NCI-H1048 (cell line): ENCODE results near the gene ZPBP2.
"Not testable (repeated sequence)": the region's sequence is repeated elsewhere in the genome, so short reads cannot be mapped to it uniquely, and the experiment has no call there.

ENCODE experiments used
- DNase-seq: peaks from one replicate; lab custom pipeline; 2025; lab: John Stamatoyannopoulos, UW

ZPBP2 gene

DNA sequence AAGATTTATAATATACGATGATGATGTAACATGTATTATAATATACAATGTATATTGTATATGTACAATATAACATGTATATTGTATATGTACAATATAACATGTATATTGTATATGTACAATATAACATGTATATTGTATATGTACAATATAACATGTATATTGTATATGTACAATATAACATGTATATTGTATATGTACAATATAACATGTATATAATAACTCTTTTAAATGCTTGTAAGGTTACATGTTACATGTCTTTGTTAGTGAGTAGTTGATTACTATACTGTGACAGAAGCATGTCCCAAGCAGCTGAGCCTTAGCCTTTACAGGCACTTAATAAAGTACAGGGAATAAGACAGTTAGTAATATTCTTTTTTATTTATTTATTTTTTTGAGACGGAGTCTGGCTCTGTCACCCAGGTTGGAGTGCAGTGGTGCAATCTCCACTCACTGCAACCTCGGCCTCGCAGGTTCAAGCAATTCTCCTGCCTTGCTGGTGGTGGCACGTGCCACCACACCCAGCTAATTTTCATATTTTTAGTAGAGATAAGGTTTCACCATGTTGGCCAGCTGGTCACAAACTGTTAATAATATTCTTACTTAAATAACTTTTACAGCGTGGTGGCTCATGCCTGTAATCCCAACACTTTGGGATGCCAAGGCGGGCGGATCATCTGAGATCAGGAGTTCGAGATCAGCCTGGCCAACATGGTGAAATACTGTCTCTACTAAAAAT is 11.9 kb upstream of the ZPBP2 start:
- DNase-seq = not testable (repeated sequence)

DNA sequence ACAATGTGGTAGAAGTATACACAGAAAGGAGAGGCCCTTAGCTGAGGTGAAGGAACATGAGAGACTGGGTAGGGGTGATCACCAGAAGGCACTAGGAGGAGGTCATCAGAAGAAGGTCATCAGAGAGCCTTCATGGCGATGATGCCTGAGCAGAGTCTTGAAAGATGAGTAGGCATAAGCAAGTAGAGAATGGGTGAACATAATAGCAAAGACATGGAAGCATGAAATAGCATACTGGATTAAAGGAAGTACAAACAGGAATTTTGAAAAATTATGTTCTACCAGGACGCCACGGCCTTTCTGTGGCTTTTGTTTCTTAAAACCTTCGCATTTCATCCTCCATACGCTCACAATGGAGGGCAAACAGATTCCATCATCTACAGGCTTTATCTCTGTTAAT is 6.8 kb upstream of the ZPBP2 start:
- no peak for DNase-seq

DNA sequence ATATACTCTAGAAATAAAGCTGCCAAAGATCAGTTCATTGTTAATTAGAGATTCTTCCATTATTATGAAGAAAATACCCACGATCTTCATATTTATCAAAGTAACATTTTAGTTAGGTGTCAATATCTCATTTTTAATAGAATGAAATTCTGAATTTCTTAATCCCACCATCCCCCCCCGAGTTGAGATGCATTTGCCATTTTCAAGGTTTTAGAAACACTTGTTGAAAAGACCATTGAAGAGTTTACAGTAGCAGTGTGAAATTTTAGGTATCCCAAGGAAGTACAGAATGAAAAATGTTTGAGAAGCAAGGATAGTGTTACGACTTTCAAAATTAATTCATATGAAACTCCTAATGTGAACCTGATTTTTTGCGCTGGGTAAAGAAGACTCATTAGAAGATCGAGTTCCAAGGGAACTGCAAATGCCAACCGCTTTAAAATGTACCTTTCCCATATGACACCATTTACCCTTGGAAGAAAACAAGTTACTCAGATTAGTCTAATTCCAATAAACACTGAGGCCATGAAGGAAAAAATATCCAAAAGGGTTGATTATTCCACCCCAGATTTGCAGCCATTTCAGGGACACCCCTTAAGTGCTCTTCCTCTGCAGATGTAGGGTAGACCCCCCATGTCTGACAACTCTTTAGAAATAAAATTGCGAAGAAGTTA is 4.6 kb upstream of the ZPBP2 start:
- DNase-seq = no peak

DNA sequence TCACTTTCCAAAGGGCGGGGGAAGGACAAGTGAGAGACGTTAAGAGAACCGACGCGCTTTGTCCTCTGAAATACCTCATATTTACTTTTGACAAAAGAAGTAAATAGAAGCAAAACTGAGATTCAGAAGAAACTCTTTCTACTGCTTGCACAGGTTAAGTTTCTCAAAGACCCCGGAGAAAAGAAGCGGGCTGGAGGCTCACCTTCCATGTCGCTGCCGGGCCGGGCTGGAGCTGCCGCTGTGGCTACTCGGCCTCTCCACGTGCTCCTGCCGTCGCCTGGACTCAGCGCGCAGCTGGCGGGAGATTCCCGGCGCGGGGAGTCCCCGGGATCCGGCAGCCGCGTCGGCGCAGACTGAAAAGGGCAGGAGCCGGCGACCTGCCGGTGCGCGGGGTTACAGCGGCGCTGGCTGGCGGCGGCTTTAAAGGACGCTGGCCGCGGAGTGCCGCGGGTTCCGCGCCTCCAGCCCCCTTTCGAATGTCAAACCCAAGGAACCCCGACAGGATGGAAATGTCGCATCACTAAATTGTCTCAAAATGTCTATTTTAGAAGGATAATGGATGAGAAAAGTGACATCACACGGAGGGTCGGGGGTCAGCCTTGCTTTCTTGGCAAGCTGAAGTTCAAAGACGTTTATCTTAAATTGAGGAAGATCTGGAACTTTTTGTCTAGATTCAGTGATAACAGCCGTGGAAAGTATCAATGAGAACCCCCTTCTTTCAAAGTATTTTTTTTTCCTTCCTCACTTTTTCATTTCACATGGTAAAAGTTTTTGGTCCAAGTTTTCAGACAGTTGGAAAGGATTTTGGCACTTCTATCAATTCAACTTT is 3.9 kb upstream of the ZPBP2 start, which contains the start of gene IKZF3:
Gene IKZF3 (minus strand): TSS at position 395 of the 829 bp plus-strand sequence. CDS start 186 bp downstream, at position 209.
- DNase-seq = no peak

DNA sequence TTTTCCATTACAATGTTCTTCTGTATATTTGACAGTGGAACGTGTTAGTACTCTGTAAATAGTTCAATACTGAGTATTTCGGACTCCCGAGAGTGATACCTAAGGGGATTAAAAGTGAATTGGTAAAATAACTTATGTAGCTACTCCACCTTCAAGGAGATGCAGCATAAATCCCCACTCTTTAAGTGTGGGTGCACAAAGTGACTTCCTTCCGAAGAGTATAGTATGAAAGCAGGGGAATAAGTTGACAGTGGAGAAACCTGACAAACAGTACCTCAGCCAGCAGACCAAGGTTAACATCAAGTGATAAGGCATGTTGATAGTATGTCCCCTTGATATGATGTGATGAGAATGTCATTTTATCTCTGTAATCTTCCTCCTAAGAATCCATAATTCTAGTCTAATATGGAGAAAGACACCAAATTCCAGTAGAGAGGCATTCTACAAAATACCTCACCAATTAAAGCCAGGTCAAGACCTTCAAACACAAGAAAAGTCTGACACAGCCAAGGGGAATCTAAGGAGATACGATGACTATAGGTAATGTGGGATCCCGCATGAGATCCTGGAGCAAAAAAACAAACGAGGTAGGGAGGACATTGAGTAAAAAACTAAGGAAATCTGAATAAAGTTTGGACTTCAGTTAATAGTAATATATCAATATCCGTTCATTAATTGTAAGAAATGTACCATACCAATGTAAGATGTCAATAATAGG is 1.8 kb upstream of the ZPBP2 start:
- DNase-seq = no peak

DNA sequence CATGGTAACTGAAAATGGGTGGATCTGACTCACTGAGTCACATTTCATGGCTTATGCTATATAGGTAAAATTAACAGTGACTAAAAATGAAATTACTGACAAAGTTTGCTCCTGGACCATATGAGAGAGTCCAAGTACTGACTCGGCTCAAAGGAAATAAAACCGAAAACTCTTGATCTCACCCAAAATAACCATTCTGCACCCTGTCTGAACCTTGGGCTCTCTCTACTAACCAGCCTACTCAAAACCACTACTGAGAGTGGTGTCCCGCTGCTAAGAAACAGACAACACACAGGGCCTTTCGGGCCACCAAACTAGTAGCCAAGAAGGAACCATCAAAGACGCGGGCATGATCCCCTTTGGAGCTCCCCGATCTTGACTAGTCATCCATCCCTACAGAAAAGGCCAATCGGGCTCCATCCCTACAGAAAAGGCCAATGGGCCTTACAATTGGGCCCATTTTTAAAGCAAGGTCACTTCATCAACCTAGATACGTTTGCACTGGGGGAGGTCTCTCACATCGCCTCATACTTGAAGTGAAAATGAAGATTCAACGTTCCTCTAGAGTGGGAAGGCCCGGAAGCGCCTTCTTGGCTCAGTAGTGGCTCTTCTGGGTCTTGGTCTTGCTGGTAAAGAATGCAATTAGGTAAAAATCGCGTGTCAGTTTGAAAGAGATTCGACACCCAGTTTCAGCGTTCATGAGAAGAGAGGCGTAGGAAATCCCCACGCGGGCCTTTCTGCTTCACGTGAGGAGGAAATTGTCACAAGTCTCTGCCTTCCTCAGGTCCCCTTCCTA is 720 bp upstream of the ZPBP2 start:
- no peak for DNase-seq

DNA sequence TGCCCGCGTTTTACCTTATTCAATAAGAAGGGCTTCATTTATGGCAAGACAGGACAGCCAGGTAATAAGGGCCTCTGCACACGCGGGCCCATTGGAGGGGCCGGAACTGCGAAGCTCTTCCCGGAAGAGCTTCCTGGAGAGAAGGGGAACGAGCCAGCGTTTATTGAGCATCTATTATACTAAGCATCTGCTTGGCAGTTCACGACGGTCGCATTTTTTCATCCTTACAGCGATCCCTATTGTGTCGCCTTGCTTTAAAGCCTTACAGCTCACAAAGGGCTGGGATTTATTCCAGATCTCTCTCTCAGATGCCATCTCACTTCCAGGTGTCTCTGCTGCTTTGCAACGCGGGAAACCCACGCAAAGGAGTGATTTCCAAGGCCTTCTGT is 546 bp downstream of the ZPBP2 start:
- DNase-seq = no peak

DNA sequence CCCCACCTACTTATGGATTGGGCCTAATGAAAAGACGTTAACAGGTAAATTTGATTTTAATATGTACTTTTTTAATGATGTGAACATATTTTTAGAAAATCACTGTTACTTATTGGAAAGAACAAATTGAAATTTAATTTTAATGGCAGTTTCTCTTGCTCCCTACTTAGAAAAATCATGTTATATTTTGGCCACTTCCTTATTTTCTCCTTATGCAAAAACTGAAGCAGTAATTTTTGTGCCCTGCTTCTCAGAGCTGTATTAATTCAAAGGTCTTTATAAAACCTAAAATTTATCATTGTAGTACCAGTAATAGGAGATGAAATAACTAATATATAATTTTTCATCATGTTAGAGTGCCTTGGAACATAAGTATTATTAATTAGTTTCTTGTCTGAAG is 2.8 kb downstream of the ZPBP2 start:
- no peak for DNase-seq

DNA sequence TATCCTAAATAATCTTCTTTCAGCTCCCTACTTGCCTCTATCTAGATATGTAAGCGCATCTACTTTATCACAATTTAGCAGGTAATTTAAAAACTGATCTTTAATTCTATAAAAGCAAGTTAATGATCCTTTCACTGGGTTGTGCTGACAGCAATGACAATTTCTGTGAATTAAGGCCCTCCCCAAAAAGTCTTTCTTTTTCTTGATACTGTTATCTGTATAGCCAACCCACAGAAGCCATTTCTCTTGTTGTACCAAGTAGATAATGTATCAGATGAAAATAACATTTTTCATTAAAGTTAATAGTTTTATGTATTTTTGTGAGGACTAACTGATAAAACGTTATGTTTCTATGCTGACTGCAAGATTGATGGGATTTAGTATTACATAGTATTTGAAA is 3.8 kb downstream of the ZPBP2 start:
- DNase-seq = no peak

DNA sequence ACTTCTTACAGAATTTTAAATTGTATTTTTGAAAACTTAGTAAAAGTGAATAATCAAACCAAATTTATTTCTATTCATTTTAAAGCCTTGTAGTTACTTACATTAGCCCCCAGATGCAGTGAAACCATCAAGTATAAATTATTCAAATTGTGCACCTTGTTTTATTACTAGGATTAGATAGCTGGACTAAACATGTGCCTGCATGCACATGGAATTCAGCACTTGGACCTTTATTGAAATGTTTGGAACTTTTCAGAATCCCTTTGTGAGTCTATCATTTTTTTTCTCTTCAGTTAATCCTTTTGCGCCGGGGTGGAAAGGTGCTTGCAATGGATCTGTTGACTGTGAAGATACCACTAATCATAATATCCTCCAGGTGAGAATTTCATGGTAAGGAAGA is 4.7 kb downstream of the ZPBP2 start:
- no peak for DNase-seq

DNA sequence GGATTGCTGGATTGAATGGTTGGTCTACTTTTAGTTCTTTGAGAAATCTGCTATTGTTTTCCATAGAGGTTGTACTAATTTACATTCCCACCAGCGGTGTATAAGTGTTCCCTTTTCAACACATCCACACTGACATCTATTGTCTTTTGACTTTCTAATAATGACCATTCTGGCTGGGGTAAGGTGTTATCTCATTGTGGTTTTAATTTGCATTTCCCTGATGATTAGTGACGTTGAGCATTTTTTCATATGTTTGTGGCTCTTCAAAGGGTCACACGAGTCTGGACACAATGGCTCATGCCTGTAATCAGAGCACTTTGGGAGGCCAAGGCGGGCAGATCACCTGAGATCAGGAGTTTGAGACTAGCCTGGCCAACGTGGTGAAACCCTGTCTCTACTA is 18.1 kb downstream of the ZPBP2 start:
- not testable (repeated sequence) for DNase-seq

DNA sequence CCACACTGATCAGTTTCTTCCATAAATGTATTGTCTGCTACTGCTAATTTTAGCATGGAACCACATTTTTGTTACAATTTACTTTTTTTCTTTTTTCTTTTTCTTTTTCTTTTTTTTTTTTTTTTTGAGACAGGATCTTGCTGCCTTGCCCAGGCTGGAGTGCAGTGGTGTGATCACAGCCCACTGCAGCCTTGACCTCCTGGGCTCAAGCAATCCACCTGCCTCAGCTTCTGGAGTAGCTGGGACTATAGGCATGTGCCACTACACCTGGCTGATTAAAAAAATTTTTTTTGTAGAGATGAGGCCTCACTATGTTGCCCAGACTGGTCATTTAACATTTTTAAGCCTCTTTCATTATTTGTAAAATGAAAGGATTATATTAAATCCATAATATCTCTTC is 19.1 kb downstream of the ZPBP2 start:
- no peak for DNase-seq

DNA sequence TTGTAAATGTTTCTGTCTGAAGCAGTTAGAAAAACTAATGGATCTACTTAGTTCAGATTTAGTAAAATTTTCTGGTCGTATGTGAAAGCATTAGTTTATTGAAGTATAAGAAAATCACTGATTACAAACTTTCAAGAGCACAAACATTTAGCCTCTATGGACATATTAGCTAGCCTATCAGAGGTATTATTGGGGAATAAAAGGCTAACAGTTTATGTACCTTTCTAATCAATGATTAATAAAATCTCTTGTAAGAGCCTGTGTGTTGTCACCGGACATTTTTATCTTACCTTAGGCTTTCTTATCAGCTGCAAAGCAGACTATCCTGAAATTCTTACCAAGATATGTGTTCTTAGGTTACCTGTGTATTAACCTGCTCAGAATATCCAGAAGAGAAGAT is 21.2 kb downstream of the ZPBP2 start:
- no peak for DNase-seq

DNA sequence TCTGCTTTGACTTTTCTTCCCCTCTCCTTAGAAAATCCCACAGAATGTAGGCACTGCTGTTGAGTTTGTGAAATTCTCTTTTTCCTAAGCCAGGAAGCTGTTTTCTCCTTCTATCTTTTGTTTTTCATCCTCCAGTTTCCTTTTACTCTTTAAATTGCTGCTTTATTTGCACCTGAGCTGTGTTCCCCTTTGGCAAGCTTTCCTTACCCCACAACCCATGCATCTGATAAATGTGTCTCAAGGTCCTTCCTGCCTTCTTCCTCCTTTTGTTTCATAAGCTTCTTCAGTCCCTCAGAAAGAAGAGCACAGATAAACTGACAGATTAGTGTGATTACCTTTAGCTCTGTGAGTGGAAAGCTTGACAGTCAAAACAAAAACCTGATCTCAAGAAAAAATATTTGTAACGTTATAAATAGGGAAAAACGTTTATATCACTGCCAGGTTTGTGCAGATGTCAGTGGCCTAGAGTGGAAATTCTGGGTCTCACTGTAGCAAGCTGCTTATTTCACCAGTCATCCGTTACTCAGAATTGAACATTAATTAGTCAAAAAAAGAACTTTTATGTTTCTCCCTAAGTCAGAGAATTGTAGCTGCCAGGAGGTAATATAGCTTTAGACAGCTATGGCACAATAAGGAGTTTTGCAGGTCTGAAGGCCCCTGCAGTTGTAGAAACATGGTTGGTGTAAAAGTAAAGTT is 26.8 kb downstream of the ZPBP2 start:
- no peak for DNase-seq

DNA sequence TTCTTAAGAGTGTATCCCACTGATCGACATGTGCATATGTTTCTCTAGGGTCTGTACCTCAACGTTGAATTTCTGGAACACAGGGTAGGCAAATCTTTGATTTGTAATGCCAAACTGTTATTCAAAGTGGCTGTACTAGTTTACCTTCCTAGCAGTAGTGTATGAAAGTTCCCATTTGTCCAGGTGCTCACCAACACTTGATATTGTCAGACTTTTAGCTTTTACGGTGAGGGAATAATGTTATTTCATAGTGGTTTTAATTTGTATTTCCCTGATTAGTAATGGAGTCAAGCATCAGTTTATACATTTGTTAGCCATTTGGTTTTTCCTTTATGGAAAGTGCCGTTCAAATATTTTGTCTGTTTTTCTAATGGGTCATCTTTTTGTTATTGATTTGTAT is 30.1 kb downstream of the ZPBP2 start:
- DNase-seq = no peak

DNA sequence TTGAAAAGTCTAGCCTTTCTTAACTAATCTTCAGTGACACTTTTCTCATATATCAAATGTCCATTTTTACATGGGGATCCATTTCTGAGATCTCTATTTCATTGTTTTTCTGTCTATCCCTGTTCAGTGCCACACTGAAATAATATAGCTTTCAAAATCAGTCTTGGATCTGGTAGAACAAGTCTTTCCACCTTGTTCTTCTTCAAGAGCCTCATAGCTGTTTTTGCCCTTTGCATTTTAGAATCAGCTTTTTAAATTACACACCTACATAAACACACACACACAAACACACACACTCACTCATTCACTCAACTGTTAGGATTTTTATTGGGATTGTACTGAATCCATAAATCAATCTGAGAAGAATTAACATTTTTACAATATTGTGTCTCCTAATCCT is 31.2 kb downstream of the ZPBP2 start:
- DNase-seq = no peak

DNA sequence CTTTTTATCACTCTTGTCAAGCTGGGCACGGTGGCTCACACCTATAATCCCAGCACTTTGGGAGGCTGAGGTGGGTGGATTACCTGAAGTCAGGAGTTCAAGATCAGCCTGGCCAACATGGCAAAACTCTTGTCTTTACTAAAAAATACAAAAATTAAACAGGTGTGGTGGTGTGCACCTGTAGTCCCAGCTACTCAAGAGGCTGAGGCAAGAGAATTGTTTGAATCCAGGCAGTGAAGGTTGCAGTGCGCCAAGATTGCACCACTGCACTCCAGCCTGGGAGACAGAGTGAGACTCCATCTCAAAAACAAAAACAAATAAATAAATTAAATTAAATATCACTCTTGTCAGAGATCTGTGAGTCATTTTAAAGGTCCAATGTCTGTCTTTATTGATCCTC is 34.0 kb downstream of the ZPBP2 start:
- not testable (repeated sequence) for DNase-seq

DNA sequence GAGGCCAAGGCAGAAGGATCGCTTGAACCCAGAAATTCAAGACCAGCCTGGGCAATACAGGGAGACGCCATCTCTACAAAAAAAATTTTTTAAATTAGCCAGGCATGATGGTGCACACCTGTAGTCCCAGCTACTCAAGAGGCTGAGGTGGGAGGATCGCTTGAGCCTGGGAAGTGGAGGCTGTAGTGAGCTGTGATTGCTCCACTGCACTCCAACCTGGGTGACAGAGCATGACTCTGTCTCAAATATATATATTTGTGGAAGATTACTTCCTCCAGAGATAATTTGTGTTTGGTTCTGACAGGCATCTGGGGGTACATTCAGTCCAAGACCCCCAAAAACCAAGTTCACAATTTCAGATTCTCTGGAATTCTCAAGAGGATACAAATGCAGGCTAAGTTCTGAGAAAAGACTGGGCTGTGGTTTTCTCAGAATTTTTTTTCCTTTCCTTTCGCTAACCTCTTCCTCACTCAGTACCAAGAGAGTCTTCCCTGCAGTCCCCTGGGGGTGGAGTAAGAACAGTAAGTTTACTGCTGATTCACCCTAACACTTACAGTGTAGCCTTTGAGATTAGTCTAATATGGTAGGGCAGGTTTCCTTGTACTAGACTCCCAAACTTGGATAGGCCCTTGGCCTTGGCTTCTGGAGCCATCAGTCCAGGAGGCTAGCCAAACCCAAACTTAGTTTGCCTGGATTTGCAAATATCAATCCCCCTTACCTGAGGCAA is 35.3 kb downstream of the ZPBP2 start:
- DNase-seq = no peak

DNA sequence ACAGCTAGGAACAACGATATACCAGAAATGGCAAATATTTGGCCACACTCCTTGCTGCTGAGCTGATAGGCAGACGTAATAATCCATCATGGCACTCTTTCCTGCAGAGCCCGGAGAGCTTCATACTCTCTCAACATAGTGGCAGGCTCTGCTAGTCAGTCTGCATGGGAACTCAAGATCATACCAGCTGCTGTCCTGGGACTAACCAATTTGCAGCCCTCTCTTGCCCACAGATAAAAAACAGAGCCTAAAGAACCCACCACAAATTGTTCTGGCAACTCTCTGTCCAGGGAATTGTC is 36.9 kb downstream of the ZPBP2 start:
- DNase-seq = no peak

DNA sequence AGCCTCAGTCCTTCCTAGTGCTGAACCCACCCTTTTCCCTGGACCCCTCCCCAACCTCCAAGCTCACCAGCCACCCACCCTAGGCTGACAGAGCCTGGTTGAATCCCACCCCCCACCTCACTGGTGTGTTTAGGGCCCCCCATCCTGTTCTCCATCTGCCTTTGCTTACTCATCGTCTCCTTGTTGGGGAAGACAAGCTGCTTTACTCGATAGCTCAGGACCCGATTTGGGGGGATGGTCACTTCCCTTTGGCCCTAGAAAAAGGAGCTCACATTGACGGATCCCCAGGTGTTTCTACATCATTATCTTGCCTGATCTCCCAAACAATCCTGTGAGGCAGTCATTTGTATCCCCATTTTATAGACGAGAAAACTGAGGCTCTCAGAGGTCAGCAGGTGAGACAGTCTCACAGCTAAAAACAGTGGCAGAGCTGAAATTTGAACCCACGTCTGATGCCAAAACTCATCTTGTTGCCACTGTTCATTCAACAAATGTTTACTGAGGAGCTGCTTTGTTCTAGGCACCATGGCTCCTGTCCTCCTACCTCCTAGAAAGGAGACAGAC is 40.9 kb downstream of the ZPBP2 start:
- DNase-seq = no peak
